NCI-H2081 (cell line): ENCODE results near the gene TOLLIP.

Experiments
- DNase-seq, 2 experiments: peaks; one replicate each; lab custom pipeline; 2025; lab: John Stamatoyannopoulos, UW

Gene TOLLIP

DNA sequence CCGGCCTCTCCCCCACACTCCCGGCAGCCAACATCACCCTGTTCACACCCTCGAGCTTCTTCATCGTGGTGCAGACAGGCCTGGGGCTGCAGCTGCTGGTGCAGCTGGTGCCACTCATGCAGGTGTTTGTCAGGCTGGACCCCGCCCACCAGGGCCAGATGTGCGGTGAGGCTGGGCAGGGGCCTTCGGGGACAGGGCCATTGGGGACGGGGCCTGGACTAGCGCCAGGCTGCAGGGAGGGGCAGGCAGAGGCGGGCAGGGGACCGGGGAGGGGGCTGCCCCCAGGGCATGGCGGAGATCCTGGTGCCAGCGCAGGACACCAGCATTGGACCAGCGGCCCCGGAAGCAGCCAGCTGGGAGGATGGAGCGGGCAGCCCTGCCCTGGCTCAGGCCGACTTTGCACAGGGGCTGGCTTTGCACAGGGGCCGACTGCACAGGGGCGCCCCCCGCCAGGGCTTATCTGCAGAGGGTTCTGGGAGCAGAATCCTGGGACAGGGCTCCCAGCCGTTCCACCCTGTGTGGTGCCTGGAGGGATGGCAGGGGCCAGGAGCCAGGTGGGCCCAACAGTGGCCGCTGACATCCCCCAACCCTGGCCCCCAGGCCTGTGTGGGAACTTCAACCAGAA, 77.9 kb downstream of the TOLLIP start:
- DNase-seq: no peak

DNA sequence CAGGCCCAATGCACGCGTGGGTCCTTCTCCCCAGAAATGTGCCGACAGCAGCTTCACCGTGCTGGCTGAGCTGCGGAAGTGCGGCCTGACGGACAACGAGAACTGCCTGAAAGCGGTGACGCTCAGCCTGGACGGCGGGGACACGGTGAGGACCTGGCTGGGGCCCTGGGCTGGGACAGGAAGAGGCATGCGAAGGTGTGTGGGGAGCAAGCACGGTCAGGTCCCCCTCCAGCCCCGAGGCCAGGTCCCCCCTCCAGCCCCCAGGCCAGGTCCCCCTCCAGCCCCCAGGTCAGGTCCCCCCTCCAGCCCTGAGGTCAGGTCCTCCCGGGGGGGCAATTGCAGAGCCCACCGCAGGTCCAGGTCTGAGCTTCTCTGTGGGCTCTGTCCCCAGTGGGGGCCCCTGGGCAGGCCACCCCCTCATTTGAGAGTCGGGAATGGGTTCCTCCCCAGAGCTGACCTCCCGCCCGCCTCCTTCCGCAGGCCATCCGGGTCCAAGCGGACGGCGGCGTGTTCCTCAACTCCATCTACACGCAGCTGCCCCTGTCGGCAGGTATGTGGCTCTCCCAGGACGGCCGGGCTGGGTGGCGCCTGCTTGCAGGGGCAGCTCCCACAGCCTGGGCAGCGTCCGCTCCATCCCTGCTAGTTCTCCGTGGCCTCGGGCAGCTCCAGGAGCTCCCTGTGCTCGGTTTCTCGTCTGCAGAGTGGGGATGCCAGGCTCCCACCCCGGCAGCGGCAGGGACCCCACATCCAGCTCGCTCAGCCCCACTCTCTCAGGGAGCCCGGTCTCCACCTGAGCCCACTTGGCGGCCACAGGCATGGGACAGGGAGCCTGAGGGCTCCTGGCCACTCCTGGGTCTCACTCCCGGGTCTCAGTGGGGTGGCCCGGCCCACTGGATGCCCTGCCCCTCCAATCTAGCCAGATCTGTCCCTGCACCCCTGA, 78.7 kb downstream of the TOLLIP start:
- no peak for DNase-seq

DNA sequence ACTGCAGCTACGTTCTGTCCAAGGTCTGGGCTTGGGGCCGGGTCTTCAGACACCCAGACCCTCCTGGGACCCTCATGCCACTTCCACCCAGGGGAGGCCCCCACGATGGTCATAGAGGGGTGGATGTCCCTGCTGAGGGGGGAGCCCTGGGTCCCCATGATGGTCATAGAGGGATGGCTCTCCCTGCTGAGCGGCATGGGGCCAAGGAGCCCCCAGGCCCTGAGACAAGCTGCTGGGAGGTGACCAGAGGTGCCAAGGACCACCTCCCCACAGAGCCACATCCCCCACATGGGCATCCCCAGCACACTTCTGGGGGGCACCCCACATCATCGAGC, 79.3 kb downstream of the TOLLIP start:
- no peak for DNase-seq

DNA sequence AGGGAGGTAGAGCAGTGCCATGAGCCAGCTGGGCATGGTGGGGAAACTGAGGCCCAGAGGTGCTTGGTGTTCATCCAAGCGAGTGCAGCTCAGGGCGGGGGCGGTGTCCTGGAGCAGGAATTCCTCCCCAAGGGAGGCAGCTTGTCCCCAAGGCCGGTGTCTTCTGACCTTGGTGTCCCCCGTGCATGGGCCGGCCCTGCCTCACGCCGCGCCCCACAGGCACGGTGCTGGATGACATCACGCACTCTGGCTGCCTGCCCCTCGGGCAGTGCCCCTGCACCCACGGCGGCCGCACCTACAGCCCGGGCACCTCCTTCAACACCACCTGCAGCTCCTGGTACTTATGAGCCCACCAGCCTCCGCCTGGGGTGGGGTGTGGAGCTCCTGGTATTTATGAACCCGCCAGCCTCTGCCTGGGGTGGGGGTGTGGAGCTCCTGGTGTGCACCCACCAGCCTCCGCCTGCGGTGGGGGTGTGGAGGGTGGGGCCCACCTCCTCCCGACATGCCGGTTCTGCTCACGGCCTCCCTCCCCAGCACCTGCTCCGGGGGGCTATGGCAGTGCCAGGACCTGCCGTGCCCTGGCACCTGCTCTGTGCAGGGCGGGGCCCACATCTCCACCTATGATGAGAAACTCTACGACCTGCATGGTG, 79.8 kb downstream of the TOLLIP start:
- DNase-seq: no peak

DNA sequence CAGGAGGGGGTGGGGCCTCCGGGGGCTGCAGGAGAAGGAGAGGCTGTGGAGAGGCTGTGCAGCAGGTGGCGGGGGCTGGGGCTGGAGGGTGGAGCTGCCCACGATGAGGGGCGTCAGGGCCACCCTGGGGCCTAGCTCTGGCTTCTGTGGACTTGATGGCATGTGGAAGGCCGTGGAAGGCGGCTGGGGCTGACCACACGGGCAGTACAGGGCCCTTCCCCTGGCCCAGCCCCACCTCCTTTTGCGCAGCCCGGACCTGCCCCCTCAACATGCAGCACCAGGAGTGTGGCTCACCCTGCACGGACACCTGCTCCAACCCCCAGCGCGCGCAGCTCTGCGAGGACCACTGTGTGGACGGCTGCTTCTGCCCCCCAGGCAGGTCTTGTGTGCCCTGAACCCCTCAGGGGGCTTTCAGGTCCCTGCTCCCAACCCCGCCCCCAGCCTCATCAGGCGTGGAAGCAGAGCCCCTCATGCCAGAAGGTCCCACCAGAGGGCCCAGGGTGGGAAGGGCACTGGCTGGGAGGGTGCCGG, 80.4 kb downstream of the TOLLIP start:
- no peak for DNase-seq

DNA sequence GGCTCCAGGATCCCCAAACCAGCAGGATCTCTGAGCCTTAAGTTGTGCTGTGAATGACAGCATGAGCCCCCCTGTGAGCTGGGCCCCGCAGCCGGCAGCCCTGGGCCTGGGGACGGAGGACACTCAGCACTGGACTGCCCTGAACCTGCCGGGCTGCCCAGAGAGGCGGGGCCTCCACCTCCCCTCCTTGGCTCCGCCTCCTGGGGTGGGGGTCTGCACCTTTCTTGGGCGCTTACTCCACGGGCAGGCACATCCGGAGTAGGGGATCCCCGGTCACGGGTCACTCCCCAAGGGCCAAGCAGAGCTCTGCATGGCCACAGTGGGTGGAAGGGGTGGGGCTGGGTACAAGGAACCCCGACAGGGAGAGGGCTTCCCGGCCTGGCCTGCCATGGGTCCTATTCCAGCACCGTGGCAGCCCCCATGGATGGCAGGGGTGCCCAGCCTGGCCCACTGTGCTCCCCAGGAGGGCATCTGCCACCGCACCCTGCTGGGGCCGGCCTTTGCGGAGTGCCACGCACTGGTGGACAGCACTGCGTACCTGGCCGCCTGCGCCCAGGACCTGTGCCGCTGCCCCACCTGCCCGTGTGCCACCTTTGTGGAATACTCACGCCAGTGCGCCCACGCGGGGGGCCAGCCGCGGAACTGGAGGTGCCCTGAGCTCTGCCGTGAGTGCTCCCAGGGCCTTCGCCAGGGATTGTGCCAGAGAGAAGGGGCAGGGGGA, 81.2 kb downstream of the TOLLIP start:
- DNase-seq: no peak

DNA sequence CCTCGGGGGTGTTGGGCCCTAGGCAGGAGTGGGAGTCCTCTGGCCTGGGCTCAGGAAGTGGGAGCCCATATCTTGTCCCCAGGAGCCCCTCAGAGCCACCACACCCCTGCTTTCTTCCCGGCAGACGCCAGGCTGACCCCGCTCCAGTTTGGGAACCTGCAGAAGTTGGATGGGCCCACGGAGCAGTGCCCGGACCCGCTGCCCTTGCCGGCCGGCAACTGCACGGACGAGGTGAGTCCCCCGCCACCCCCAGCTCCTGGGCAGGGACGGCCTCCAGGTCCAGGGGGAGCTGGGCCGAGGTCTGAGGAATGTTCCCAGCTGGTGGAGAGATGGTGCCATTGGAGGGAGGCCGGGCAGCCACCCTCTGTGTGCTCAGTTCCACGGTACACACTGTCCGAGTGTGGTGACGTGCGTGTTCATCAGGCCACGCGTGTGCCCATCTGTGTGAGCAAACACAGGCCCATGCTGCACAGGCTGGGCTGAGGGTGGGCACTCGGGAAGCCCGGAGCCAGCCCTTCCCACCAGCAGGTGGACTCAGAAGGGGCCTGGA, 81.8 kb downstream of the TOLLIP start:
- no peak for DNase-seq

DNA sequence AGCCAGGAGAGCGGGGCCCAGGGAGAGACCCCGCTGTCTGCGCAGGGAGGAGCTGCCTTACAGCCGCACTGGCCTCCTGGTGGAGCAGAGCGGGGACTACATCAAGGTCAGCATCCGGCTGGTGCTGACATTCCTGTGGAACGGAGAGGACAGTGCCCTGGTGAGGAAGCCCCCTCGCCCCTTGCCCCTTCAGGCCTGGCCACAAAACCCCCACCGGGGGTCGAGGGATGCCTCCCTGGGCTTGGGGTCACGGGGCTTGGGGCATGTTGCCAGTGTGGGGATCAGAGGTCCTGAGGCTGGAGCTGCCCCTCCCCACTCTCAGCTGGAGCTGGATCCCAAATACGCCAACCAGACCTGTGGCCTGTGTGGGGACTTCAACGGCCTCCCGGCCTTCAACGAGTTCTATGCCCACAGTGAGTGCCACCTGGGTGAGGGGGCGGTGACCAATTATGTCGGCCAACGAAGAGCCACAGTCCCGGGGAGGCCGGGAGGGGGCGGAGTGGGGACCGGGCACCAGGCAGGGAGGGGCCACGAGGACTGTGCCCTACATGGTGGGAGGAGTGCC, 82.4 kb downstream of the TOLLIP start:
- DNase-seq: no peak

DNA sequence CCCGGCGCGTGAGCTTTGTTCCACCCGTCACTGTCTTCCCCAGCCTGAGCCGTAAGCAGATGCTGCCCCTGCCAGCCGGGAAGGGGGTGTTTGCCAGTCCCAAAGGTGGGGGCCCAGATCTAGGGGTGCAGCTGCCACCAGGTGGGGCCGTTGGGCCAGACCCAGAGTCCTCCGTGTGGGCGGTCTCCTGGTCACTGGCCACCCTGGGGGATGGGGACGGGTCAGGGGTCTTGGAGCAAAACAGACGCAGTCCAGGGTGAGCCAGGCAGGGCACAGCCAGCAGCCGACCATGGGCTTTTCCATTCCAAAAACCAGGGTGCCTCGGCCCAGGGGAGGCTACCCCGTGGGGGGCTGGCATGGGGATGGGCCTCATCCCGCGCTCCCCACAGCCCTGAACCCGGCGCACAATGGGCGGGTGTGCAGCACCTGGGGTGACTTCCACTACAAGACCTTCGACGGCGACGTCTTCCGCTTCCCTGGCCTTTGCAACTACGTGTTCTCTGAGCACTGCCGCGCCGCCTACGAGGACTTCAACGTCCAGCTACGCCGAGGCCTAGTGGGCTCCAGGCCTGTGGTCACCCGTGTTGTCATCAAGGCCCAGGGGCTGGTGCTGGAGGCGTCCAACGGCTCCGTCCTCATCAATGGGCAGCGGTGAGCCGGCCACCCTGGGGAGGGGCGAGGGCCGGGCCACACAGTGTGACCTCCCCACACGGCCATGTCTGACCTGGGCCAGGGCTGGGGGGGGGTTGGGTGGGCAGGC, 83.0 kb downstream of the TOLLIP start:
- no peak for DNase-seq

DNA sequence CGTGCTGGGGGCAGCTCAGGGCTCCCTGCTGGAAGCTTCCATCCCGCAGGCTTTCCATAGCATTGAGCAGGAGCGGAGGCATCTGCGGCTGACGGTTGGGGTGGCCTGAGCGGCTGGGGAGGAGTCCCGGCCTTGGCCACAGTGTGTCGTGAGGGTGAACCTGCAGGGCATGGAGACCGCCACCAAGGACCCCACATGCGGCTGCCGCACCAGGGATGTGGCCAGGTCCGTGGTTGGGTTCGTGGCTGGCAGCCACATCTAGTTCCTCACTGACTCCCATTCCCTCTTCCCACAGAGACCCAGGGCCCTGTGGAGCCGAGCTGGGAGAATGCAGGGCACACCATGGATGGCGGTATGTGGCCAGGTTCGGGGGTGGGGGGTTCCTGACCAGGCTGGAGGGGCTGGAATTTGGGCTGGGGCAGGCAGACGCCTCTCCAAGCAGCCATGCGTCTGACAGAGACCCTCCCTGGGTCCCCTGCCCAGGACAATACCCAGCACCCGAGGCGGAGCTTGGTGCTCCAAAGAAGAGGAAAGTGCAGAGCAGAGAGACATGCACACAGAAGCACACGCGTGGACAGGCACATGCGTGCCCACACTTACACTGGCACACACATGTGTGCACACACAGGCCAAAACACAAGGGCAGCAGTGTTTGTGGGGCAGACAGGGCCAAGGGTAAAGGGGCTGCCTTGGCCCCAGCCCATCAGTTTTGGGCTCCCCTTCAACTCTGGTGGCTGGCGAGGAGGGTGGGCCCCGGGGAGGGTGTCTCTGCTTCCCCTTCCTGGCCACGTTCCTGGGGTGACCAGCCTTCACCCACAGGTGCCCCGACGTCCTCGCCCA, 83.8 kb downstream of the TOLLIP start:
- DNase-seq: no peak

DNA sequence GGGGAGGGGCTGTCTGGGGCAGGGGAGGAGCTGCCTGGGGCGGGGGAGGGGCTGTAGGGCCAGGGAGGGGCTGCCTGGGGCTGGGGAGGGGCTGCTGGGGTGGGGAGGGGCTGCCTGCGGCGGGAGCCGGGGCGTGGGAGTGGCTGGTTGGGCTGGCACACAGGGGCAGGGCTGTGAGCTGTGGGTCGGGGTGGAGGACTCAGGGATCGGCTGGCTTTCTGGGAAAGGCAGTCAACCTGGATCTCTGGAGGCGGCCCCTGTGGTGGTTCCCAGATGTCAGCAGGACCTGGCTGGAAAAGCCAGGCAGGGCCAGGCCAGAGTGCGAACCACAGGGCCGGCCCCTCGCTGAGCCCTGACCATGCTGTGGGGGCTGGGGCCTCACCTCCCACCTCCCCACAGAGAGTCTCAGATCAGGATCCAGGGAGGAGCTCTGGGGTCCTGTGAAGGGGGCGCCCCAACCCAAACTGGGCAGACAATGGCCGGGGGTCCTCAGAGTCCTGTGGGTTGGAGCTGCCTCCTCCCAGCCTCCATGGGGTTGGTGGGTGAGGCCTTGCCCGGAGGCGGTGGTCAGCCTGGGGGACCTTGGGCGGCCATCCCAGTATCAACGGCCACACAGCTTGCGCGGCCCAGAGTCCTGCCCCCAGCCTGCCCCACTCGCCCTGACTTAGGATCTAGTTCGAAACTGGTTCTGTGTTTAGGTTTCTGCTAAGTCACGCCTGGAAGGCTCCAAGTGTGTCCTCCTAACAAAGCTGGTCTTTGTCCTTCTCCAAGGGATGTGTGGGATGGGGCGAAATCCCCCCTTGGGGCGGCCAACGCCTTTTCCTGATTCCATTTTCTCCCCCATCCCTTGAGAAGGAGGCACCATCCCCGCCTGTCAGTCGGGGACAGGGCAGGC, 84.7 kb downstream of the TOLLIP start:
- DNase-seq: no peak
